ENCODE results near the gene FSD2. TPM values are rescaled to one million over a fixed set of nuclear protein-coding genes. Genes with fewer than 3 reads are reported as not detected.
A peak's percentile ranks its signal among the peaks of the same experiment; 100 is the strongest.

FSD2 gene
- total and polyA plus RNA-seq, 9 of the 15 experiments (the other 6 are each of a cell fraction or from before 2014, with no cell fraction given), result 0.01 to 0.06 TPM; not detected in 7

- Histone ChIP-seq H3K9me3 (replicated peaks; ENCODE audit: control insufficient read depth, insufficient read depth, low read depth, low read length) (no peaks in the 10 kb centered on the region; the same call in 1 of the 2 replicates), H3K27me3 (ENCODE audit: control insufficient read depth in 2 of 2, insufficient read depth in 2 of 2, low read length in 2 of 2) (no peaks in the 10 kb centered on the region), H3K4me3 (no peak overlapping the region), H3K4me2 (ENCODE audit: insufficient read depth, low read length) (no peak overlapping the region), H3K4me1 (replicated peaks in 1 of 2; ENCODE audit: control insufficient read depth in 2 of 2, insufficient read depth in 2 of 2, low read length in 2 of 2) (no peaks in the 10 kb centered on the region; a peak in 1 of 5 replicates), H3K9ac (ENCODE audit: insufficient read depth in 1 of 2, low read depth in 2 of 2, low read length in 2 of 2) (no peak overlapping the region), H3K79me2 (ENCODE audit: control insufficient read depth, insufficient read depth, low read length) (no peaks in the 10 kb centered on the region), H3K9me1 (ENCODE audit: control insufficient read depth, insufficient read depth, low read length) (no peaks in the 10 kb centered on the region), H2AFZ (ENCODE audit: low read depth, low read length) (no peak overlapping the region), H3K36me3 (ENCODE audit: control insufficient read depth, insufficient read depth, low read length) (peaks cover 16% of the 10 kb centered on the region; the same call in 1 of the 3 replicates), H3K27ac (ENCODE audit: extremely low read depth, low read depth, low read length) (no peak overlapping the region), H4K20me1 (replicated peaks; ENCODE audit: control insufficient read depth, insufficient read depth, low read length) (no peaks in the 10 kb centered on the region)
- ChIA-PET POLR2A (interaction anchor here (1.3 kb wide), 1 partner anchor 9 kb away, joined by 3 read pairs; no protein-coding TSS in a partner anchor), CTCF (ENCODE audit: low intra/inter-chr PET ratio) (interaction anchor here (1.0 kb wide), 1 partner anchor 161 kb away, joined by 3 read pairs; no protein-coding TSS in a partner anchor)
- 68% methylated on average over 4 of the region's 4 CpGs for WGBS (ENCODE audit: insufficient coverage, low coverage, missing lambda C conversion rate)
- intact Hi-C loops (cut with micrococcal nuclease), result no loop called here
- BruUV-seq (replicated peaks), result no TSS peak
- ATAC-seq (no peak), FAIRE-seq (peak; percentile 6), DNase-seq (ENCODE audit: extremely low read depth in 1 of 4, low spot score in 3 of 4) (no peak)
- in situ Hi-C loops (cut with MboI), result no loop called here
- no peak for TF ChIP-seq REST (IDR thresholded peaks at IDR 0.05; ENCODE audit: borderline replicate concordance)
- no peak for TF ChIP-seq REST (CRISPR knock-in tag; IDR thresholded peaks at IDR 0.05; ENCODE audit: low read depth)
- no peak for TF ChIP-seq ZNF76 (CRISPR knock-in tag; IDR thresholded peaks at IDR 0.05; ENCODE audit: borderline replicate concordance)
- TF ChIP-seq CEBPG (CRISPR knock-in tag; IDR thresholded peaks at IDR 0.05), result no peak
- no peak for TF ChIP-seq CEBPG (tag; conservative IDR thresholded peaks at IDR 0.05 in 1 of 2, IDR thresholded peaks at IDR 0.05 in 1 of 2)
- TF ChIP-seq RBM14 (IDR thresholded peaks at IDR 0.05; ENCODE audit: borderline replicate concordance, insufficient read depth, low read depth, low read length), result no peak
- no peak for TF ChIP-seq CXXC5 (CRISPR knock-in tag; IDR thresholded peaks at IDR 0.05)
- TF ChIP-seq RFX7 (CRISPR knock-in tag; IDR thresholded peaks at IDR 0.05), result no peak
- no peak for TF ChIP-seq ZNF764 (CRISPR knock-in tag; IDR thresholded peaks at IDR 0.05; ENCODE audit: low read depth)
- TF ChIP-seq MAX (CRISPR knock-in tag; IDR thresholded peaks at IDR 0.05), result no peak
- no peak for TF ChIP-seq ETS2 (tag; IDR thresholded peaks at IDR 0.05; ENCODE audit: borderline replicate concordance, poor library complexity, severe bottlenecking)
- TF ChIP-seq PTBP1 (IDR thresholded peaks at IDR 0.05; ENCODE audit: low read depth, low read length), result no peak
- TF ChIP-seq SRSF3 (IDR thresholded peaks at IDR 0.05; ENCODE audit: insufficient read depth, low read length), result no peak
Measured at GRCh38 chr15:82840166-82840565, 34.3 kb upstream of the FSD2 start.
